Ishikawa (cell line): ENCODE measurements around the gene PPP2R5B.

Experiments used
- CEBPB ChIP-seq: IDR thresholded peaks from 2 replicates; pipeline ENCODE4 v1.6.1; 2012
- CREB1 ChIP-seq: IDR thresholded peaks from 2 replicates; pipeline ENCODE4 v1.6.1; 2012; ENCODE audit warnings: low read depth
- EGR1 ChIP-seq: IDR thresholded peaks from 2 replicates; pipeline ENCODE4 v1.6.1; 2012
- EP300 ChIP-seq: IDR thresholded peaks from 2 replicates; pipeline ENCODE4 v1.6.1; 2012; ENCODE audit warnings: borderline replicate concordance
- FOXM1 ChIP-seq: IDR thresholded peaks from 2 replicates; pipeline ENCODE4 v1.6.1; 2012; ENCODE audit warnings: low read depth, borderline replicate concordance
- MAX ChIP-seq: IDR thresholded peaks from 2 replicates; pipeline ENCODE4 v1.6.1; 2012
- NFIC ChIP-seq: IDR thresholded peaks from 2 replicates; pipeline ENCODE4 v1.6.1; 2012
- RAD21 ChIP-seq: IDR thresholded peaks from 2 replicates; pipeline ENCODE4 v1.6.1; 2012; ENCODE audit warnings: low read depth
- REST ChIP-seq: IDR thresholded peaks from 2 replicates; pipeline ENCODE4 v1.6.1; 2012; ENCODE audit warnings: low read depth, mild to moderate bottlenecking
- TAF1 ChIP-seq: IDR thresholded peaks from 2 replicates; pipeline ENCODE4 v1.6.1; 2012; ENCODE audit warnings: low read depth, mild to moderate bottlenecking
- TCF12 ChIP-seq: IDR thresholded peaks from 2 replicates; pipeline ENCODE4 v1.6.1; 2012; ENCODE audit warnings: low read depth
- TEAD4 ChIP-seq: IDR thresholded peaks from 2 replicates; pipeline ENCODE4 v1.6.1; 2012
- USF1 ChIP-seq: IDR thresholded peaks from 2 replicates; pipeline ENCODE4 v1.6.1; 2012
- YY1 ChIP-seq: IDR thresholded peaks from 2 replicates; pipeline ENCODE4 v1.6.1; 2012; ENCODE audit warnings: low read depth

- TF ChIP-seq CEBPB (no peak), REST (no peak), MAX (no peak), EP300 (no peak), RAD21 (no peak), TAF1 (no peak), USF1 (no peak), CREB1 (no peak), TEAD4 (no peak), TCF12 (no peak), NFIC (no peak), FOXM1 (no peak), EGR1 (no peak), YY1 (no peak)
Observed at GRCh38 chr11:64928957-64929356, 4.5 kb downstream of the PPP2R5B start.
